Stimulated activated CD4-positive, alpha-beta T cell treated with anti-CD3 and anti-CD28 coated beads, TNF-alpha, amount 100 ng/mL, for 48 hours (primary cell): ENCODE data around the gene IGF2.
A peak's percentile ranks its signal among the peaks of the same experiment; 100 is the strongest.
"Not testable (repeated sequence)": the region's sequence is repeated elsewhere in the genome, so short reads cannot be mapped to it uniquely, and the experiment has no call there.

Experiments used
- DNase-seq, 3 donors: peaks; one replicate each; pipeline ENCODE4 v3.0.0-alpha.2; 2020; ENCODE audit warnings: low read depth in 3 of 3

IGF2 gene, protein sequence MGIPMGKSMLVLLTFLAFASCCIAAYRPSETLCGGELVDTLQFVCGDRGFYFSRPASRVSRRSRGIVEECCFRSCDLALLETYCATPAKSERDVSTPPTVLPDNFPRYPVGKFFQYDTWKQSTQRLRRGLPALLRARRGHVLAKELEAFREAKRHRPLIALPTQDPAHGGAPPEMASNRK

DNA sequence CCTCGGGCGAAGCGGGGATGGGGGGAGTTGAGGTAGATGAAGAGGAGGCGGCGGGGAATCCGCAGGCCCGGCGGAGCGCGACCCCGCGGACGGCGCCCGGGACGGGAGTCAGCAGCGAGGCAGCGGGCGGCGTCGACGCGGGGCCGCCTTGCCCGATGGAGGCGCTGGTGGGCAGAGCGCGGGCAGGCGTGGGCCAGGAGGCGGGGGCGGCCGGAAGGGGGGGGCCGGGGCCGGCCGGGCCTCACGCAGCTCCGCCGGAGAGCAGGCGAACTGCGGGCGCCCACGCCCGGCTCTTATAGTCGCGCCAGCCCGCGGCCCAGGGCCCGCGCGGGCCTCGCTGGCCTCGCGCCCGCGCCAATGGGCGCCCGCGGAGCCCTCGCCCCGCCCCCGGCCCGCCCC lies at the start of gene IGF2:
Gene IGF2, minus strand, starts transcription at position 267 of the 399 bp plus-strand sequence. CDS start 3,866 bp downstream, outside the sequence.
- DNase-seq: no peak

DNA sequence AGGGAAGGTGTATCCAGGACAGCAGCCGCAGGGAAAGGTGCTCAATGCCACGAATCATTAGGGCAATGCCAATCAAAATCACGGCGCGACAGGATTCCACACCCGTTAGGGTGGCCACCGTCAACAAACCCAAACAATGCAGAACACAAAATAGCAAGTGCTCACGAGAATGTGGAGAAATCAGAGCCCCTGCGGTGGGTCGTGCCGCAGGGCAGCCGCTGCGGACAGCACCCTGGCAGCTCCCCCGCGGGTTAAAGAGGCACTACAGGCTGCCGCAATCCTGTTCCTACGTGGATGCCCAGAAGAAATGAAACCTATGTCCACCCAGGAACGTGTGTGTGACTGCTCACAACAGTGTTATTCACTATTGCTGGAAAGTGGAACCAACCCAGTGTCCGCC lies 49.6 kb upstream of the IGF2 start:
- DNase-seq: no peak

DNA sequence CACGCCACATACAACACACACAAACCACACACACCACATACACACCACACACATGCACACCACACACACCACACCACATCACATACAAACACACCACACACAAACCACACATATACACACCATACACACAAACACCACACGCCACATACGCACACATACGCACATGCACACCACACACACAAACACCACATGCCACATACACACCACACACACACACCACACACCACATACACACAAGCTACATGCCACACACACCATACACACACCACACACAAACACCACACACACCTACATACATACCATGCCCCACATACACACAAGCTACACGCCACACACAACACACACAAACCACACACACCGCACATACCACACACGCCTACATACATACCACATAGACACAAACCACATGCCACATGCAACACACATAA lies 48.1 kb upstream of the IGF2 start:
- DNase-seq: no peak

DNA sequence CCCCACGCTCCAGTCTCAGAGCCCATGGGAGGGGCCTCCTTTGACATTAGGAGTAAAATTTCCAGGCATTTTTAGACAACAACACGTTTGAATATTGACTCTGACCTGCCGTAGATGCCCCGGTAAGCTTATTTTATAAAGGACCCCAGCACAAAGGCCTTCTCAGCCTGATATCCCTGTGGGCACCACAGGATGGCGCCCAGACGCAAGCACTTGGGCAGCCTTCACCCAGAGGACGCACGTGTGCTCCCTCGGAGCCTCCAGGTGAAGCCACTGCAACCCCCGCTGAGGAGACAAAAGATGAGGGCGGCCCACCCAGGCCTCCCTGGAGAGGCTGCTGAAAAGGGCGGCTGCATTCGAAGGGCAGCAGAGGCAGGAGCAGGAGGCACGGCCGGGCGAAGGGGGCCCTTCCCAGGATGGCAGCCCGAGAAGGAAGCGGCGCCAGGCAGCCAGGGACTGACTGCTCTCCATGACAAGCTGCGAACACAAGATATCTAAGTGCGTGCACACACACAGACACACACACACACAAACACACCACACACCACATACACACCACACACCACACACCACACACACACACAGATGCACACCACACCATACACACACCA lies 47.6 kb upstream of the IGF2 start:
- peak in 2 of 3 donors; percentile 21 to 40 for DNase-seq

DNA sequence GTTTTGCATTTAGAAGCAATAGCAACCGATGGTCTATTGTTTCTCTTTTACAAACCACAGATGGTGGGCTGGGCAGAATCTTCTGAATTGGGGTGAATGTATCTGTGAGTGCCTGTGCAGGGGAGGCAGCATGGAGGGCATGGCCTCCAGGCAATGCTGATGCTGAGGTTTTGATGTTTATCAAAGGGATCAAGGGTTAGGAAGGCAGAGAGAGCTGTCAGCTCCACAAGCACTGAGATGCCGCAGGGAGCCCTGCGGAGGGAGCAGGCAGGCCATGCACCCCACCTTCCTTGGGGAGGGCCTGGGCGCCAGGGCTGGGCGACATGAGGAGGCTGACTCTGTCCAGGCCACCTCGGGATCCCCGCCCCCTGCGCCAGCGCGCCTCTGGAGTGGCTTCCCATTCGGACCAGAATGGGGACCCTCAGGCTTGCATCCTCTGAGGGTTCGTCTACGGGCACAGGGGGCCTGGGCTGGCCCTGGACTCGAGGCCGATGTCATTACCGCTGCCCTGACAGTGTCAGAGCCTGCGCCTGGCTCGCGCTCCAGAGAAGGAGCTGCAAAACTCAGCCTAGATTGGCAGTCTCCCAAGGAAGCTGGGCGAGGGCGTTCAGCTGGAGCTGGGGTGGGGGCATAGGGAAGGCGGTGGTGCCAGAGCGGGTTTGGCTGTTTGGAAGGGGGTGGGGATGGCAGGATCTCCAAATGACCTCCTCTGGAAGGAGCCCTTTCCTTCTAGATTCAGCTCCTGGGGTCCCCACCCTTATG lies 46.3 kb upstream of the IGF2 start:
- no peak for DNase-seq

DNA sequence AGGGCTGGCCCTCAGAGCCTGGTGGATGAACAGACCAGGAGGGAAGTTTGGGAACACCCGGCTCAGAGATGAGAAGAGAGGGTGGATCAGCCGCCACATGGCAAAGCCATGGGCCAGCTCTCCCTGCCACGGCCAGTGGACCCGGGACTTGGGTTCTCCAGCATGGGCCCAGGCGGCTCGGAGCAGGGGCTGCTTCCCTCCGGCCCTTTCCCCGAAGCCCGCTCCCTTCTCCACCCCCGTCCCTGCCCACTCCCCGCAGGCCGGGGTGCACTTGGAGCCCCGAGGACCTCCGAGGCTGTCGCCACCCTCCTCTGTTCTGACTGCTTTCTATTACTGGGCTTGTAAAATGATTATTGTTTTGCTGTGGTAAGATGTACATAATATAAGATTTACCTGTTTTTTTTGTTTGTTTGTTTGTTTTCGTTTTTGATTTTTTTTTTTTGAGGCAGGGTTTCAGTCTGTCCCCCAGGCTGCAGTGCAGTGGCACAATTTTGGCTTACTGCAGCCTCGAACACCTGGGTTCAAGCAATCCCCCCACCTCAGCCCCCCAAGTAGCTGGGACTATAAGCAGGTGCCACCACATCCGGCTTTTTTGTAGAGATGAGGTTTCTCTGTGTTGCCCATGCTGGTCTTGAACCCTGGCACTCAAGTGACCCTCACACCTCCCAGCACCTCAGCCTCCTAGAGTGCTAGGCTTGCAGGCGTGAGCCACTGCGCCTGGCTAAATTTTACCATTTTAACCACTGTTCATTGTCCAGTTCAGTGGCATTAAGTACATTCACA lies 43.7 kb upstream of the IGF2 start:
- no peak for DNase-seq

DNA sequence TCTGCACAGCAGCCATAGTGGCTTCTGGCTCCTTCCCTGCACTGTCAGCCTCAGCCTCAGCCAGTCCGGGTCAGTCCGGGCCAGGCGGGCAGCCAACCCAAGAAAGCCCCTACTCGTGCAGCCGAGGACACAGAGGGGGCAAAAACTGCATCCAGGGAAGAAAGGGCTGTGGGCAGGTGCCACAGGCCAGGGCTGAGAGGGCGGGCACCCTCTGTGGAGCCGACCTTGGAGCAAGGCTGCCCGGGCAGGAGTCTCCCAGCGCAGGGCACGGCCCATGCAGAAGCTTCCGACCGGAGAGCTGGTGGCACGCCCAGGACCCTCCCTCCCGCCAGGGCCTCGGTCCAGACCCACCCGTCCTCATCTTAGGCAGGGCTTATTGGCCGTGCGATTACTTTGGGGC lies 42.9 kb upstream of the IGF2 start:
- DNase-seq: no peak

DNA sequence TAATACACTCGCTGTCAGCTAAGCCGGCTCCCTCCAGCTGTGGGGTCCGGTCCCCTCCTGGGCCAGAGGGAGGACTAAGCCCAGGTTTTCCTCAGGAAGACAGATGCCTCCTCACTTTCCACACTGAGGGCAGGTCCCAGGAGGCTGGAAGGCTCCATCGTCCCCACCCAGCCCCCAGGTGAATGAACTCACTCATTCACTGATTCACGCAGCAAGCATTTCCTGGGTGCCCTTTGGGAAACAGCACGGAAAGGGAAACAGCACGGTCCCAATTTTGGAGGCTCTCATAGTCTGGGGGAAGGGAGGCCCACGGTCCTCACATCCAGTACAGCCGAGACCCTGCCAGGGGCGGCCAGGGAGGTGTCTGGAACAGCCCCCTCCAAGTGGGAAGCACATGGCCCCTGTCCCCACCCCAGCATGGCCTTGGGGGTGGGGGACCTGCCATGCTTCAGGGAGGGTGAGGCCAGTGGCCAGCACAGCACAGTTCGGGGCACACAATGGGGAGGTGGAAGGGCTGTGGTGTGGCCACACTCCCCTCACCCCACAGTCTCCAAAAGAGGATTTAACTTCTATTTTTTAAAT lies 41.7 kb upstream of the IGF2 start:
- DNase-seq: no peak

DNA sequence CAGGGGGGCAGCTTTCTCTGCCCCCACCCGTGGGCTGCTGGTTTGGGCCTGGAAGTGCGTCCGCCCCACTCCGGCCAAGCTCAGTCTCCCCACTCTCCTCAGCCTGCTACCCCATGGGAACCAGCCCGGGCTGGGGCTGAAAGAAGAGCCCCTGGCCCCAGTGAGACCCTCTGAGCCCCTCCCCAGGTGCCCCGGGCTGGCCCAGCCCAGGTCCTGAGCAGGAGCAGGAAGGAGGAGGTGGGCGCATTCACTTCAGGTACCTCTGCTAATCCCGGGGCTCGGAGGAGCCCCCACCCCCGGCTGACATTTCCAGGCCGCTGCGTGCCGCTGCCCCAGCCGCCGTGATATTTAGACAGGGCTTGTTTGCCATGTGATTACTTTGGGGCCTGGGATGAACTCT lies 41.2 kb upstream of the IGF2 start:
- DNase-seq: no peak

DNA sequence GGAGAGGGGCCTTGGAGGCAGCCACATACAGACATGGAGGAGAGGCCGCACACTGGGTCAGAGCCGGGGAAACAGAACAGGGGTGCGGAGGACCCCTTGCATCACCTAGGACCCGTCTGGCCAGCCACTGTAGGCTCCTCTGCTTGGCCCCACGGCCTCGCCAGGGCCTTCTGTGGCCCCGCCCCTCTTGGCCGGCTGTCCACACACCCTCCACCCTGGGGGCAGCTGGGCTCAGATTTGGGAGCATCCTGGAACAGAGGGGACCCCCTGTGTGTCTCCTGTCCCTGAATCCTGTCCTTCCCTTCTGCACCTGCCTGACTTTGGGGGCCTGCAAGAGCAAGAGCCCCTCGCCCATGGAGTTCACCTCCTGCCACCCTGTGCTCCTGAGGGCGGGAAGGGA lies 40.3 kb upstream of the IGF2 start:
- DNase-seq: no peak

DNA sequence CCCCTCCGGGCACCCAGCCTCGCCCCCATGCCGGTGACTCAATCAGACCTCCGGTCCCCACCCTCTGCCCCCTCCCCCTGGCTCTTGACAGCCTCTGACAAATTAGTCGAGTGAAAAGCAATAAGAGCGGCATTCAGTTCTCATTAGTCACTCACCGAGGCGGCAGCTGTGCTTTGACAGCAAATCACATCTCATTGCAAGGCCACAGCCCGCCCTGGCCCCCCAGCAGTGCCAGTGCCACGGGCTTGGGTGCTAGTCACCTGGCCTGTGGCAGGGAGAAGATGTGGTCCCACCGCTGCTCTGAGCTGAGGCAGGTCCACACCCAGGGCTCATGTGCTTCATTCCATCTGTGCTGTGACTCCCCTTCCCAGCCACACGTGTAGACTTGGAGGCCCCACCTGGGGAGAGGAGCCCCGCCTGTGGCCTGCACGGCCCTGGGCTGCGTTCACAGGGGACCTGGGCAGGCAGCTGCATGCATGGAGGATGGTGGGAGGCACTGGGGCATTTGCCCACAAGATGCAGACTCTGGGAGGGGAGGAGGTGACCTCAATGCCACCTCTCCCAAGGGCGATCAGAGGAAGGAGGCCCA lies 39.8 kb upstream of the IGF2 start:
- DNase-seq: no peak

DNA sequence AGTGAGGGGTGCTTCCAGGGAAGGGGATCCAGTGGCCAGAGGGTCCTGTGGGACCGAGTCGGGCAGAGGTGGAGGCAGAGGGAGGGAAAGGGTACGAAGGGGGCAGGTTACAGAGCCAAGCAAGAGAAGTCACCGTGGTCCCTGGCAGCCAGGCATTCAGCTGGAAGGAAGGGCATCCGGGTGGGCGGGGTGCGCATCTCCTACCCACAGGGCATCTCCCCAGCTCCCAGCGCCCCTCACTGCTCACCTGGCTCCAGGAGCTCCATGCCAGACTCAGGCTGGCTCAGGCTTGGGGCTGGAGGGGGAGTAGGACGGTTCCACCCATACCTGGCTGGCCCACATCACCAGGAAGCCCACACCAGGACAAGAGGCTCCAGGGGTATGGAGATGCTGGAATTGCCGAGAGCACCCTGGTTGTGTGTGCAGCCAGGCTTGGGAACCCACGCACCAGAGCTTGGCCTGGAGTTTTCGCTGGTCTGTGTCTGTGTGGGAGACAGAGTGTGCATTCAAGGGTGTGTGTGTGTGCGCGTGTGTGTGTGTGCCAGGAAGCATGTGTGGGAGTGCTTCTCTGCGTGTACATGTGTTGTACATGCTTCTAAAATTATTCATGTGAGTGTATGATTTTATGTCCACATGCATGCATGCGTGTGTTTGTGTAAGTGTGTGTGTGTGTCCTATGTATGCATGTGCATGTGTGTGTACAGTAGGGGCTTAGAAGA lies 39.0 kb upstream of the IGF2 start:
- DNase-seq: not testable (repeated sequence)

DNA sequence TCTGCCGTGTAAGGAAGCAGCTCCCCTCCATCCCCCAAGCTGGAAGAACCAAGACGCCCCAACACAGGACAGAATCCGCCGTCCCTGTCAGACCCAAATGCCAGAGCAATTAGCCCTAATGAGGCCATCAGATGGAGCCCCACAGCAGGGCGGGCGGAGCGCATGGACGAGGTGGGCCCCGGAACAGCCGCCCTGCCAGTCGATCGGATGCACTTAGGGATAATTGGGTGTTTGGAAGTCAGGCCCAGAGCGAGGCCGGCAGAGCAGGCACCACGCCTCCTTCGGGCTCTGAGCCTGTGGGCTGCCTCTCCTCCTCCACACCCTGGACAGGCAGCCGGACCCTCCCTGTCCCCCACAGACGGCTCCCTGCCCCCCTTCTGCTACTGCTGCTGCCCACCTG lies 37.9 kb upstream of the IGF2 start:
- no peak for DNase-seq

DNA sequence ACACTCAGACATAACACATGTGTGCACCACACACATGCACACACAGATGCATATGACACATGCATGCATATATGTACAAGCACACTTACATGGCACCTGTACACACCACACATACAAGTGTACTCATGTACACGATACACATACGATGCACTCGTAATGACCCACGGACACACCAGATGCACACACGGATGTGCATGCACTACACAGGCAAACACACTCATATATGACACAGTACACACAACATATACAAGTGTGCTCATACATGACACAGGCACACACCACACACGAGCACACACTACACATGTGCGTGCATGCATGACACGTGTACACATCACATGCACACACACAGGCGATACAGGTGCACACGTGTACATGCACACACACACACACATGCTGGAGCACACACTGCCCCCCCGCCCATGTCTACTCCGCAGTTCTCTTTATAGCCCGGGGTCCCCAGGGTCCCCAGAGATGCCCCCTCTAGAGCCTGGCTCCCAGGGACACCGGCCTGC lies 37.3 kb upstream of the IGF2 start:
- DNase-seq: no peak

DNA sequence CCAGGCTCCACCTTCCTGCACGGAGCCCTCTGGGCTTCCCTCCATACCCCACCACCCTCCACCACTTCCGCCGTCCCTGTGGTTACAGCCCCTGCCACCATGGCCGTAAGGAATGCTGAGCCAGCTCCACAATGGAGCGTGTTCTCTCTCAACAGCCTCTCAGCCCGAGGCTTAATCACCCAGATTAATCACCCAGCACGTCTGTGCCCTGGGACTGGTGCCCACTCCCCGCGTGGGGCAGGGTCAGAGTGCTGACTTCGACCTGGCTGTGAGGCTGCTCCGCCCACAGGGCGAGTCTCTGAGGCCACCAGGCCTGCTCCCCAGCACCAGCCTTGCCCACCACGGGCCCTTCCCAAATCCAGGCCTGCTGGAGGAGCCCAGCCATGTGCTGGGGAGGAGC lies 36.5 kb upstream of the IGF2 start:
- DNase-seq: no peak

DNA sequence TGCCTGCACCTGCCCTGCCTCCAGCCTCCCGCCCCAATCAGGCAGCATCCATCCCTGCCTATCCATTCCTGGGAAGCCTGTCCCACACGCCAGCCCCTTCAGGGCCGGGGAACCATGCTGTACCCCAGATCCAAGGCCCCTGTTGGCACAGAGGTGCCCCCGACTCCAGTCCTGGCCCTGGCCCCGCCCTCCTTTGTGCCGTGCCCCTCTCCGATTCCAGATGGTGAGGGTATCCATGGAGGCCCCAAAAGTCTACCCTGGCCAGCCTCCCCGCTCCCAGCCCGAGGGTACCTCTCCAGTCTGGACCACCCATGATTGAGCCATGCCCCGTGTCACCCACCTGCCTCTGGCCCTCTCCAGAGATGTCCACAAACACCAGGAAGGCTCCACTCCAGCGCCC lies 35.2 kb upstream of the IGF2 start:
- DNase-seq: no peak

DNA sequence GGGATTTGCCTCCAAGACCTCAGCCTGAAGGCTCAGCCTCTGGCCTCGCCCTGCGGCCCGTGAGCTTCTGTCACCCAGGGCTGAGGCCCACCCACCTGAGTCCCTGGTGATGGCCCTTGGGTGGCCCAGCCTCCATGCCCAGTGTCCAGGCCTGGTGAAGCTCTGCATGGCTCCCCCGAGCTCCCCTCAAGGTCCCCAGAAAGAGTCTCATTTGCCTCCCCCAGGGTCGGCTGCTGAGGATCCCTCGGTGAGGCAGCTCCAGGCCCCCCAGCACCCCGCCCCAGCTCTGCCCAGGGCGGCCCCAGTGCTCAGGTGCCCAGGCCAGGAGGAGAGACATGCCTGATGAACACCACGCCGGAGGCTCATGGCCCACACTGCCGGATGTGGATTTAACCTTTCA lies 34.6 kb upstream of the IGF2 start:
- DNase-seq: no peak

DNA sequence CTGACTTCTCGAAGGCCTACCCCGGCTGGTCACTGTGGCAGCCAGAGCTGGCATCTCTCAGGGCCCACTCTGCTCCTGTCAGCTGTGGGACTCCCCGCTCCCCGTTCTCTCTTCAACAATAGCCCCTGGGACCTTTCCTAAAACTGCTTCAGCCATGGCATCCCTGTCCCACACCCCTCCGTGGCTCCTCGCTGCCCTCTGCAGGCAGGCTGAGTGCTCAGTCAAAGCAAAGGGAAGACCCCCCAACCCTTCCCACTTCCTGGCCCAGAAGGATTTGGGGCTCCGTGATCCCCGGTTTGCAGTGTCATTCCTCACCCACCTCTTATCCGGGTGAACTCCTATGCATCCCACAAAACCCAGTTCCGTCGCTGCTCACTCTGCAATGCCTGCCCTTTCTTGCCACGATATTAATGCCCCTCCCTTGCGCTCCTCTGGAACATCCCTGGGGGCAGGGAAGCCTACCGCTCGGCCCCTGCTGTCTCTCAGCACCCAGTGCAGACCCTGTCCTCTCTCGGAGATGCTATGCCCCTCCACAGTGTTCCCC lies 34.0 kb upstream of the IGF2 start:
- no peak for DNase-seq

DNA sequence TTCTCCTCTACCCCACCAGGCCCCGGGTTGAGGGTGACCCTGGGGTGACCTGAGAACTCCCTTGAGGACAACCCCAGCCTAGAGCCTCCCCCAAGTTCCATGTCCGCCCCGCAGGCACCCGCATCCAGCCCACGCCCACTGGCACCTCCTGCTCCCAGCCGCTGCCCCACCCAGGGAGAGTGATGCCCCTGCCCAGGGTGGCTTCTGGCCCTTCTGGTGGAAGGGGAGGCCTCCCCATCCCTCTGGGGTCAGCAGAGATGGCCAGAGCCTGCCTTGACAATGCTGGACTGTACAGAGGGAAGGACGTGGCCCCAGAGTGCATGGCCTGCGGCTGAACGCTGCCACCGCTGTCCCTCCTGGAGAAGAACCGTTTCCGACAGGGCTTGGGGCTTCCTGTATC lies 33.5 kb upstream of the IGF2 start:
- DNase-seq: no peak

DNA sequence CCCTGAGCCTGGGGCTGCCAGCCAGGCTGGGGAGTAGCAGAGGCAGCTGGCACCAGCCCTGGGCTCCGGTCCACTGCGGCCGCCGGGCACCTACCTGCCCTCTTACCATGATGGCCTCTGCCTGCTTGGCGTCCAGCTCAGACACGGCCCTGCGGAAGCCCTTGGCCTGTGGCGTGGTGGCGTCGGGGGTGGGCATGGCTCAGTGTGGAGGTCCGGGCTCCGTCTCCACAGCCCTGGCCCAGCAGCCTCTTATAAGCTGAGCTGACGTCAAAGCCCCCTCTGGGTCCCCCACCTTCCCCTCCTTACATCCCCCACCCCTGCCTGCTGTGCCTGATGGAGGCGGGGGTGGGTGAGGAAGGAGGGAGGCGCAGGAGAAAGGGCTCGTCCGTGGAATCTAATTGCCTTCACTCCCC lies 32.4 kb upstream of the IGF2 start, which contains the start of gene TH:
Gene TH, minus strand, starts transcription at position 225 of the 413 bp plus-strand sequence. Its CDS starts 29 bp downstream, at position 196.
- DNase-seq: no peak
